ENCODE results near the gene ATF7IP2. TPM values are rescaled to one million over a fixed set of nuclear protein-coding genes. Genes with fewer than 3 reads are reported as not detected.

The ATF7IP2 gene
- total and polyA plus RNA-seq, 2 donors (not counting 3 experiments of a cell fraction or from before 2014, with no cell fraction given), result 9.7 to 14.6 TPM

DNA sequence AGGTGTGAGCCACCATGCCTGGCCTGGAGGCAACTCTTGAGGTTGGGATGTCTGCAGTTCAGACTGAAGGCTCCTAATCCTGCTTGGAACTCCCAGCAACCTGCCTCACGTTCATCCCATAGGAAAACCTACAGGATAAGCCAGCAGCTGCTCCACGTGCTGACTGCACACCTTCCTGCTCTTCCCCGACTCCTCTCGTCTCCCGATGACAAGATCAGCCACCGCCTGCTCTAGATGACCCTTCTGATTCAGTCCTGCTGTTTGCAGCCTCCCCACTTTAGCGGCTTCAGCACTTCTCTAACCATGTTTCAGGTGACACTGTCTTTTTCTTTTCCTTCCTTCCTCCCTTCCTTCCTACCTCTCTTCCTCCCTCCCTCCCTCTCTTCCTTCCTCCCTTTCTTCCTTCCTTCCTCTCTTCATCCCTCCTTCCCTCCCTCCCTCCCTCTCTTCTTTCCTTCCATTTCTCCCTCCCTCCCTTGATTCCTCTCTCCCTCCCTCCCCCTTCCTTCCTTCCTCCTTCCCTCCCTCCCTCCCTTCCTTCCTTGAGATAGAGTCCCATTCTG is 132.7 kb downstream of the ATF7IP2 start:
- intact Hi-C loops (cut with micrococcal nuclease), result no loop called here
- dilution Hi-C loops (cut with MboI; ENCODE audit: extremely low pct_ligation_motif_present, low sequenced_read_pairs), result no loop called here
- Histone ChIP-seq H3K4me3 (replicated peaks in 1 of 3; ENCODE audit: insufficient read depth in 1 of 3, low read depth in 1 of 3, low read length in 3 of 3) (no peak overlapping the region), H3K79me2 (ENCODE audit: control insufficient read depth, insufficient read depth, low read length) (no peaks in the 10 kb centered on the region), H3K36me3 (ENCODE audit: control insufficient read depth in 2 of 2, extremely low read depth in 1 of 2, insufficient read depth in 2 of 2, low read length in 2 of 2) (no peaks in the 10 kb centered on the region), H3K9me3 (replicated peaks; ENCODE audit: control insufficient read depth, insufficient read depth, low read length) (no peaks in the 10 kb centered on the region), H3K4me2 (ENCODE audit: insufficient read depth, low read length) (no peak overlapping the region), H2AFZ (ENCODE audit: low read depth, low read length) (no peak overlapping the region), H3K27ac (ENCODE audit: insufficient read depth, low read depth, low read length) (no peak overlapping the region), H3K9ac (replicated peaks; ENCODE audit: extremely low read depth, insufficient read depth, low read length) (no peak overlapping the region), H4K20me1 (replicated peaks; ENCODE audit: control insufficient read depth, extremely low read depth, insufficient read depth, low read length) (no peaks in the 10 kb centered on the region), H3K27me3 (ENCODE audit: control insufficient read depth in 2 of 2, insufficient read depth in 2 of 2, low read length in 2 of 2) (peaks cover 0 to 4% of the 10 kb centered on the region in 2 experiments), H3K4me1 (ENCODE audit: control insufficient read depth, extremely low read depth, insufficient read depth, low read length) (no peaks in the 10 kb centered on the region), H3K9me1 (replicated peaks; ENCODE audit: control insufficient read depth, extremely low read depth, insufficient read depth, low read length) (no peaks in the 10 kb centered on the region)
- CTCF ChIA-PET, result interaction anchor here (1.9 to 5.8 kb wide), 2 partner anchors 218 to 400 kb away, joined by 6 to 189 read pairs; no protein-coding TSS in a partner anchor
- no peak for FAIRE-seq
- no peak for TF ChIP-seq MYC (IDR thresholded peaks at IDR 0.05; ENCODE audit: low read depth, low read length)
- no peak for TF ChIP-seq GATA2 (IDR thresholded peaks at IDR 0.05; ENCODE audit: insufficient read depth, insufficient read length, low read depth, low read length)
- TF ChIP-seq, protein P1, sequence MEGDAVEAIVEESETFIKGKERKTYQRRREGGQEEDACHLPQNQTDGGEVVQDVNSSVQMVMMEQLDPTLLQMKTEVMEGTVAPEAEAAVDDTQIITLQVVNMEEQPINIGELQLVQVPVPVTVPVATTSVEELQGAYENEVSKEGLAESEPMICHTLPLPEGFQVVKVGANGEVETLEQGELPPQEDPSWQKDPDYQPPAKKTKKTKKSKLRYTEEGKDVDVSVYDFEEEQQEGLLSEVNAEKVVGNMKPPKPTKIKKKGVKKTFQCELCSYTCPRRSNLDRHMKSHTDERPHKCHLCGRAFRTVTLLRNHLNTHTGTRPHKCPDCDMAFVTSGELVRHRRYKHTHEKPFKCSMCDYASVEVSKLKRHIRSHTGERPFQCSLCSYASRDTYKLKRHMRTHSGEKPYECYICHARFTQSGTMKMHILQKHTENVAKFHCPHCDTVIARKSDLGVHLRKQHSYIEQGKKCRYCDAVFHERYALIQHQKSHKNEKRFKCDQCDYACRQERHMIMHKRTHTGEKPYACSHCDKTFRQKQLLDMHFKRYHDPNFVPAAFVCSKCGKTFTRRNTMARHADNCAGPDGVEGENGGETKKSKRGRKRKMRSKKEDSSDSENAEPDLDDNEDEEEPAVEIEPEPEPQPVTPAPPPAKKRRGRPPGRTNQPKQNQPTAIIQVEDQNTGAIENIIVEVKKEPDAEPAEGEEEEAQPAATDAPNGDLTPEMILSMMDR (IDR thresholded peaks at IDR 0.05; ENCODE audit: extremely low read depth in 1 of 2, insufficient read depth in 1 of 2, low read depth in 1 of 2, low read length in 2 of 2), result no peak
- TF ChIP-seq JUN (IDR thresholded peaks at IDR 0.05; ENCODE audit: borderline replicate concordance, insufficient read depth, insufficient read length, low read depth), result no peak
- no peak for TF ChIP-seq EZH2 (IDR thresholded peaks at IDR 0.05; ENCODE audit: borderline replicate concordance, low read depth, low read length, severe bottlenecking)
- TF ChIP-seq FOS (IDR thresholded peaks at IDR 0.05; ENCODE audit: borderline replicate concordance, insufficient read depth, low read length), result no peak
- no peak for TF ChIP-seq POLR2A (IDR thresholded peaks at IDR 0.05; ENCODE audit: low read depth, low read length)
- no peak for TF ChIP-seq POLR2AphosphoS5 (IDR thresholded peaks at IDR 0.05; ENCODE audit: insufficient read depth, low read depth, low read length)
- TF ChIP-seq, protein P2, sequence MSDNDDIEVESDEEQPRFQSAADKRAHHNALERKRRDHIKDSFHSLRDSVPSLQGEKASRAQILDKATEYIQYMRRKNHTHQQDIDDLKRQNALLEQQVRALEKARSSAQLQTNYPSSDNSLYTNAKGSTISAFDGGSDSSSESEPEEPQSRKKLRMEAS (IDR thresholded peaks at IDR 0.05; ENCODE audit: insufficient read depth, insufficient read length), result no peak
- POLR2A ChIA-PET, result no interaction called here
- no TSS peak for BruUV-seq (replicated peaks)
- DNase-seq (ENCODE audit: low read depth, low spot score), result no peak
